Measurements from ENCODE around the gene CHRNA5.
"Not testable (repeated sequence)": the region's sequence is repeated elsewhere in the genome, so short reads cannot be mapped to it uniquely, and the experiment has no call there.

Gene CHRNA5

DNA sequence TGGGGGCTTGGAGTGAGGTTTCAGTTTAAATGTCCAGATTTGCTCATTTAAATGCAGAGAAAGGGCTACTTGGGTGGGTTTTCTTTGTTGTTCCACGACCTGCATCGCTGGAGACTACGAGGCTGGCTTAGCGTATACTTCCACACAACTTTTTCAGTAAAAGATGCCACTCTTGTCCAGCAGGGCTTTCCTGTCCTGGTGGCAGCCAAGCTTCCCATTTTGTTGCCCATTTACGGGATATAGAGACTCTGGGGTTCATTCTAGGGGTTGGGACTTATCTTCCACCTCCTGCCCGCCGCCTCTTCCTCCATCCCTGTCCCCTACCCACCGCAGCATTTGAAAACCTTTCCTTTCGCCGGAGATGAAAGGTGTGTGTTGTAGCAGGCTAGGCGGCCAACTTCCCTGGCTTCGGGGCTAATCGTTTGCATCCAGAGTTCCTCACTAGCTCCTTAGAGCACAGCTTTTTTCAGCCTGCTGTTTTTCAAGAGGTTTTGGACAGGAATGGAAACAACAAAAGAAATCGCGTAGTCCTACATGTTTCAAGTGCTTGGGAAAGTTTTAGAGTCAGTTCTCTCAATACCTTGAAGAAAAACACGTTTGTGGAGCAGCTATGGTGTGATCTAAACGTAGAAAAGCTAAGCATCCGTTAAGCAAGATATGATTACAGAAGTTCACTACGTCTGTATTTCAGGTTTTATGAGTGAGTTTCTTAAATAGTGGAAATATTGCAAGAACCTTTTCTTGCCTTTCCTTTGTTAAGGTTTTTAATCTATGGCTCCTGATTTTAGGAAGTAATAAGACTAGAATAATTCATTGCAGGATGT, 843 bp downstream of the CHRNA5 start:
- DNase-seq: no peak

DNA sequence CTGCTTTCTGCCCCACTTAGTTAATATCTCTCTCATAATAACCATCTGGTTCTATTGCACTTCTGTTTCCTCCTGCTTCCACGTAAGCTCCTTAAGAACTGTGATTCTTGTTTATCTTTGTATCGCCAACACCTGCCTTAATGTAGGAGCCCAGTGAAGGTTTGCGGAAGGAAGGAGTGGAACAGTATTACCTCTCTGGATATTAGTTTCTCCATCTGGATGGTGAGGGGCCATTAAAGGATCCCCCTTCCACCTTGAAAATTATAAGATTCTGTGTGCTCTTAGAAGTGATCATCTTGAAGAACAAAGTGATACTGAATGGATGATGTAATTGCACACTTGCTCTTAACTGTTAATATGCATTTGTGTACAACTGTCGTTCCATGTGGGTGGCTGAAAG, 2.2 kb downstream of the CHRNA5 start:
- no peak for DNase-seq

GRCh38 chr15:78570710-78571109, 5.4 kb downstream of the CHRNA5 start:
- DNase-seq: no peak

DNA sequence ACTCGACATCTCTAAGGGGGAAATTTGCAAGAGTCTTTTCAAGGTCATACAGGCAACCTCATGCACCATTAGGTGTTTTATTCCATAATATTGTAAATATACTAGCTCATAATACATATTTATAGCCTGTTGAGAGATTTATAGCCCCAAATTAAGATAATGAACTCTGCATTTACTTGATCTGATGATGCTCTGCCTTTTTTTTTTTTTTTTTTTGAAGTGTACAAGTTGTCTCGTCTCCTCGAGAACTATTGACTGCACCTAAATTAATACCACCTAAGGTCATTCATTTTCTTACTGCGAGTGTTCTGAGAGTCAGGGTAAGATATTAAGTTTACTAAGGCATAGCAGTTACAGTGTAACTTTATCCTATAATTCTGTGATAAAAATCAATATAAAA, 6.1 kb downstream of the CHRNA5 start:
- no peak for DNase-seq

GRCh38 chr15:78573416-78573815, 8.1 kb downstream of the CHRNA5 start:
- DNase-seq: no peak

DNA sequence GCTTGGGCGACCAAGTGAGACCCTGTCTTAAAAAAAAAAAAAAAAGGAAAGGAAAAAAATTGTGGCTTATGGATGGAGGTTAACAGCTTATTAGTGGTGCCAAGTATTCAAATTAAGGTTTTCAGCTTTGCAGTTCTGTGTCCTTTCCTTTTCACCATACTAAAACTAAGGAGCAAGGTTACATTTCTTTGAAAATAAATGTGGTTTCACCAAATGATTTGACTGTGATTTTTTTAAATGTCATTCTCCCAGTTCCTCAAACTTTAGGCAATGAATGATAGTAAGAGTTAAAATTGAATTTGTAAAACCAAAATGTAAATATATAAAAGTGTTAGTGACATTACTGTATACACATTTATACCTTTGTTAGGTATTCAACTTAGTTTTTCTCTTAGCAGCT, 9.6 kb downstream of the CHRNA5 start:
- DNase-seq: no peak

- no peak for DNase-seq
Measured at GRCh38 chr15:78597583-78597982, 32.3 kb downstream of the CHRNA5 start.

- DNase-seq: no peak
Measured at GRCh38 chr15:78598348-78598747, 33.0 kb downstream of the CHRNA5 start.

DNA sequence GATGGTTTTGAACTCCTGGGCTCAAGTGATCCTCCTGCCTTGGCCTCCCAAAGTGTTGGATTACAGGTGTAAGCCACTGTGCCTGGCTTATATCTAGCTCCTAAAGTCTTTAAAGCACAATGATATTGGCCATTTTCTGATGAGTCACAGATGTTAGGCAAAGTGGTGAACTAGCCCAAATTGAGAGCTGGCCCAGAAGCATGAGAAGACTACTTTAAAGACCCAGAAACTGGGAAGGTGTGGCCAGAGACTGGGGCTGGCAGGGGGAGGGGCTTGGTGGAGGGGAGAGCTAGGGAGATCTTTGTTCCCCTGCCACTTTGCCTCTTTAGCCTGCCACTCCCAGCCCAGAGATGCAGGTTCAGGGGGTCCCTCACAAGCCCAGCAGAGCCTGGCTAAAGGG, 33.9 kb downstream of the CHRNA5 start:
- DNase-seq: no peak

- no peak for DNase-seq
Measured at GRCh38 chr15:78603467-78603866, 38.1 kb downstream of the CHRNA5 start.

- DNase-seq: no peak
Measured at GRCh38 chr15:78604420-78604819, 39.1 kb downstream of the CHRNA5 start.

- DNase-seq: no peak
Measured at GRCh38 chr15:78605201-78605600, 39.9 kb downstream of the CHRNA5 start.

- no peak for DNase-seq
Measured at GRCh38 chr15:78605680-78606079, 40.4 kb downstream of the CHRNA5 start.

- not testable (repeated sequence) for DNase-seq
Measured at GRCh38 chr15:78609551-78609950, 44.2 kb downstream of the CHRNA5 start.

DNA sequence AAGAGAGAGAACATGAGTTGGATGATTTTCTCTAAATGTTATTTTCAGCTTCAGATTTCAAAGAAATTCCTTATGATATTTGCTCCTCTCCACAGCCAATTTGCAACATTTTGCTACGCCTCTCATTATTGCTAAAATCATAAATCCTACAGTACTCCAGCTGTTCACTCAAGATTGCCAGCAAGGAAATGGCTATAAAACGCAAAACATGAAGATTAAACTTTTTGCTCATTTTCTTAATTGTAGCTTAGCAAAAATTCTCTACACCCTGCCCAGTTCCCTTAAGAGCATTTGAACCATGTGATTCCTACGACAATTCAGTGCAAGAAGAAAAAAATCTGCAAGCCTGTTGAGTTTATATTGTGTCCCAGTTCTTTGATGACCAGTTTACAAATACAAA, 48.7 kb downstream of the CHRNA5 start:
- DNase-seq: no peak

GRCh38 chr15:78615151-78615589, 49.9 kb downstream of the CHRNA5 start:
- DNase-seq: no peak

GRCh38 chr15:78616506-78616905, 51.2 kb downstream of the CHRNA5 start:
- no peak for DNase-seq

GRCh38 chr15:78617076-78617475, 51.8 kb downstream of the CHRNA5 start:
- DNase-seq: no peak

GRCh38 chr15:78617516-78617915, 52.2 kb downstream of the CHRNA5 start:
- DNase-seq: no peak

GRCh38 chr15:78618064-78618463, 52.7 kb downstream of the CHRNA5 start:
- DNase-seq: no peak

DNA sequence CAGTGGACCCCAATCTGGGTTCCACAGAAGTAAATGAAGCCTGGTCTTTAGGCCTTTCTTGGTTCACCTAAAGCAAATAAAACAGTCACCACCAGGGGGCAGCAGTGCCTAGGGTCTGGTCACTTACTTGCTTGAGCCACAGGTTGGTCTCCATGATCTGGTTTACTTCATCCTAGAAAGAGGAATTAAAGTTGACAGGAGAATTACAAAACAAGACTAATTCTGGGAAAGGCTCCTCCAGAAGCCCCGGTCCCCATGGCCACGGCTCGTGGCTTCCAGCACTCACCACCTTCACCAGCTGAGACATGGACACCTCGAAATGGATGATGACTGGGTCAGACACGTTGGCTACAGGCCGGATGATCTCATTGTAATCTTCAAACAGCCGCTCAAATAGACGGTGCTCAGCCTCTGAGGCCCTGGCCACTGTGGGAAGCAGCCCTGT, 53.2 kb downstream of the CHRNA5 start:
- DNase-seq: peak; percentile 54

GRCh38 chr15:78619022-78619950, 54.0 kb downstream of the CHRNA5 start:
- DNase-seq: no peak

- DNase-seq: no peak
Measured at GRCh38 chr15:78620021-78620526, 54.8 kb downstream of the CHRNA5 start.

Data from activated effector memory CD4-positive, alpha-beta T cell treated with Interleukin-2 at 50 U/mL for 16 hours (primary cell).